HG03460 (cell line): Measurements from ENCODE around the gene ENTPD8.

Experiments used
- ATAC-seq: cut with Tn5 transposase; IDR thresholded peaks from one replicate; pipeline ENCODE4 v1.9.1; 2021; ENCODE audit not compliant: unreplicated experiment

The ENTPD8 gene

GRCh38 chr9:137432687-137433348 lies 8.3 kb downstream of the ENTPD8 start:
- ATAC-seq = no peak

GRCh38 chr9:137431416-137431931 lies 9.7 kb downstream of the ENTPD8 start:
- no peak for ATAC-seq

- no peak for ATAC-seq
Measured at GRCh38 chr9:137430723-137431415, 10.3 kb downstream of the ENTPD8 start.

- ATAC-seq = no peak
Measured at GRCh38 chr9:137429974-137430722, 11.0 kb downstream of the ENTPD8 start.

- no peak for ATAC-seq
Measured at GRCh38 chr9:137429546-137429890, 11.6 kb downstream of the ENTPD8 start.

GRCh38 chr9:137428841-137429545 lies 12.2 kb downstream of the ENTPD8 start:
- no peak for ATAC-seq

GRCh38 chr9:137428311-137428630 lies 12.9 kb downstream of the ENTPD8 start:
- no peak for ATAC-seq

- no peak for ATAC-seq
Measured at GRCh38 chr9:137427454-137428310, 13.5 kb downstream of the ENTPD8 start.

GRCh38 chr9:137426018-137426681 lies 15.0 kb downstream of the ENTPD8 start:
- ATAC-seq = no peak

GRCh38 chr9:137423514-137424291 lies 17.5 kb downstream of the ENTPD8 start:
- ATAC-seq = peak; percentile 46

GRCh38 chr9:137422604-137423513 lies 18.3 kb downstream of the ENTPD8 start, which contains the start of the genes EXD3 and NOXA1:
EXD3 (minus strand) TSS chr9:137423162; CDS start chr9:137395357, 27,805 bp downstream.
NOXA1 (plus strand) TSS chr9:137423393; CDS start chr9:137423530, 137 bp downstream.
- peak; percentile 81 for ATAC-seq

GRCh38 chr9:137421838-137422603 lies 19.1 kb downstream of the ENTPD8 start:
- ATAC-seq = no peak

- no peak for ATAC-seq
Measured at GRCh38 chr9:137417161-137418021, 23.8 kb downstream of the ENTPD8 start.

- no peak for ATAC-seq
Measured at GRCh38 chr9:137416563-137417151, 24.5 kb downstream of the ENTPD8 start.

GRCh38 chr9:137416006-137416562 lies 25.1 kb downstream of the ENTPD8 start:
- no peak for ATAC-seq
